ENCODE data around the gene LAMB2.

Gene LAMB2

DNA sequence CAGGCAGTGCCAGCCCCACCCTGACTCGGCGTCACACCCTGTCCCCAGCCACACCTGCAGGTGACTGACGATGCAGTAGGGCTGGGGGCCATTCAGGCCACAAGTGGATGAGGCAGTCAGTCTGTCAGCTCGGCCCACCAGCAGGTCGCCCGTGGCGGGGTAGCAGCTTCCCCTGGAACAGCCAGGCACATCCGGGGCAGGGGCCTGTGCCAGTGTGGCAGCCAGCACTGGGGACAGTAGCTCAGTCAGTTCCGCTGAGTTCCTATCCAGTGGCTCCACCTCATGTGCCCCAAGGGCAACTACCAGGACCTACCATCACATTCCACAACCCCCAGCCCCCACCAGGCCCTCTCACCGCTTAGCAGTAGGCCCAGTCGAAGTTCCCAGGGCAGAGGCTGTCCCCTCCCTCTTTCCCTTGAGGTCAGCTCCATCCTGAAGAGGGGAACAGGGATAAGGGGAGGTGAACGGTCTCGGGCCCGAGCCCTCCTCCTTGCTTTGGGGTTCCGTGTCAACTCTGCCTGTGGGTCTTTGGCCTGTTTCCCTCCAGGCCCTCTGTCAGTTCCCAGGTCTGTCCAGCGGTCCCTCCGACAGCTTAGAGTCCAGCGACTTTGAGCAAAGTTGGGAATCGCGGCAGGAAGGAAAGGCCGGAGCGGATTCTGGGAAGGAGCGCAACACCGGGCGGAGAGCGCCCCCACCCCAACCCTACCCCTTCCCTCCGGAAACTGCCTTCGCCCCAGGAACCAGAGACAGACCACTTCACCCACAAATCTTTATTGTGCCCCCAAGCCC is at the start of gene LAMB2:
LAMB2 (minus strand) TSS at position 614 of the 789 bp plus-strand sequence; CDS start at position 431, 183 bp downstream.
- no peak for DNase-seq (ENCODE audit: low spot score)
- ChIA-PET CTCF (interaction anchor here (0.7 kb wide), 1 partner anchor 834 kb away, joined by 4 read pairs; no protein-coding TSS in a partner anchor), POLR2A (ENCODE audit: low non-redundant PET) (no interaction called here)
- peak within 1 kb of the TSS; percentile 63 for H3K27ac ChIP-seq
- TF ChIP-seq, protein P1, sequence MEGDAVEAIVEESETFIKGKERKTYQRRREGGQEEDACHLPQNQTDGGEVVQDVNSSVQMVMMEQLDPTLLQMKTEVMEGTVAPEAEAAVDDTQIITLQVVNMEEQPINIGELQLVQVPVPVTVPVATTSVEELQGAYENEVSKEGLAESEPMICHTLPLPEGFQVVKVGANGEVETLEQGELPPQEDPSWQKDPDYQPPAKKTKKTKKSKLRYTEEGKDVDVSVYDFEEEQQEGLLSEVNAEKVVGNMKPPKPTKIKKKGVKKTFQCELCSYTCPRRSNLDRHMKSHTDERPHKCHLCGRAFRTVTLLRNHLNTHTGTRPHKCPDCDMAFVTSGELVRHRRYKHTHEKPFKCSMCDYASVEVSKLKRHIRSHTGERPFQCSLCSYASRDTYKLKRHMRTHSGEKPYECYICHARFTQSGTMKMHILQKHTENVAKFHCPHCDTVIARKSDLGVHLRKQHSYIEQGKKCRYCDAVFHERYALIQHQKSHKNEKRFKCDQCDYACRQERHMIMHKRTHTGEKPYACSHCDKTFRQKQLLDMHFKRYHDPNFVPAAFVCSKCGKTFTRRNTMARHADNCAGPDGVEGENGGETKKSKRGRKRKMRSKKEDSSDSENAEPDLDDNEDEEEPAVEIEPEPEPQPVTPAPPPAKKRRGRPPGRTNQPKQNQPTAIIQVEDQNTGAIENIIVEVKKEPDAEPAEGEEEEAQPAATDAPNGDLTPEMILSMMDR (conservative IDR thresholded peaks at IDR 0.05; ENCODE audit: low read depth): no peak

DNA sequence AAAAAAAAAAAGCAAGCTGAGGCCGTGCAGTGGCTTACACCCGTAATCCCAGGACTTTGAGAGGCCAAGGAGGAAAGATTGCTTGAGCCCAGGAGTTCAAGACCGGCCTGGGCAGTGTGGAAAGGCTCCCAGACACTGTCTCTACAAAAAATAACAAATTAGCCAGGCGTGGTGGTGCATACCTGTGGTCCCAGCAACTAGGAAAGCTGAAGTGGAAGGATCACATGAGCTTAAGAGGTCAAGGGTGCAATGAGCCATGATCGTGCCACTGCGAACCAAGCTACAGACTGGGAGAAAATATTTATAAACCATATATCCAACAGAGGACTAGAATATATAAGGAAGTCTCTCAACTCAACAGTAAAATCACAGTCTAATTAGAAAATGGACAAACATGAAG is 48.5 kb upstream of the LAMB2 start:
- POLR2A ChIA-PET (ENCODE audit: low non-redundant PET): no interaction called here
- CTCF ChIA-PET: interaction anchor here (0.6 kb wide), 1 partner anchor 174 kb away, joined by 5 read pairs; the partner anchor contains the start of gene WDR6
- no peak for DNase-seq (ENCODE audit: low spot score)
- TF ChIP-seq, protein P1 (conservative IDR thresholded peaks at IDR 0.05; ENCODE audit: low read depth): no peak
- H3K27ac ChIP-seq: no peak overlapping the region

DNA sequence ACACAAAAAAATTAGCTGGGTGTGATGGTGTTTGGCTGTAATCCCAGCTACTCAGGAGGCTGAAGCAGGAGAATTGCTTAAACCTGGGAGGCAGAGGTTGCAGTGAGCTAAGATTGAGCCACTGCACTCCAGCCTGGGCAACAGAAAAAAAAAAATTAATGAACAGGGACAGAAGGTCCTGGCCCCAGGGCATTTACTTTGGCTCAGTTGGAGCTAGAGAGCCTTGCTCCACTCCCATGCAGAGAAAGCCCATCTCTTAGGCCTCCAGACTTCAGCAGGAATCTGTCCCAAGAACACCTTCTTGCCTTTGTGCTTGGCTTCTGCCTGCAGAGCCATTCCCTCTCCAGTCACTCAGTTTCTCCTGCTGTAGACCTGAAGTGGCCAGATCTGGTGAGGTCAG is 47.3 kb upstream of the LAMB2 start:
- peak overlapping the region; percentile 9; the same call in 1 of the 2 replicates for H3K27ac ChIP-seq
- DNase-seq (ENCODE audit: low spot score): no peak
- POLR2A ChIA-PET (ENCODE audit: low non-redundant PET): no interaction called here
- CTCF ChIA-PET: no interaction called here
- TF ChIP-seq, protein P1 (conservative IDR thresholded peaks at IDR 0.05; ENCODE audit: low read depth): no peak

DNA sequence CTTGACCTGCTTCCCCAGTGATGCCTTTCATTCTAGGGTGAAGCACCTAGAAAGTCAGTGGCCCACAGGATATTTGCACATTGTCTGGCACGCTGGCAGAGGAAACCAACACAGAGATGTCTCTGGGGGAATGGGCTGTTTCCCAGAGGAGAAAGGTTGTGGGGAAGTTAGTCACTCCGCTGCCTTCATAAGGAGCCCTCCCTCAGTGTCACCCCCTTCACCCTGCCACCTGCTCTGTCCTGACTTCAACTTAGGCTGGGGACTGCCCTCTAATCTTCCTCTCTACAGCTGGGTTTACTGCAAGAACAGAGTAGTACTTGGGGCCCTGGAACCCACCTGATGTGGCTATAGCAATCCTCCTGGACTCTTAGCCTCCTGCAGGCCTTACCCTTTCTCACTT is 44.2 kb upstream of the LAMB2 start:
- peak overlapping the region; percentile 53 for H3K27ac ChIP-seq
- CTCF ChIA-PET: interaction anchor here (0.6 kb wide), 1 partner anchor 24 kb away, joined by 3 read pairs; no protein-coding TSS in a partner anchor
- POLR2A ChIA-PET (ENCODE audit: low non-redundant PET): no interaction called here
- no peak for DNase-seq (ENCODE audit: low spot score)
- TF ChIP-seq, protein P1 (conservative IDR thresholded peaks at IDR 0.05; ENCODE audit: low read depth): no peak

DNA sequence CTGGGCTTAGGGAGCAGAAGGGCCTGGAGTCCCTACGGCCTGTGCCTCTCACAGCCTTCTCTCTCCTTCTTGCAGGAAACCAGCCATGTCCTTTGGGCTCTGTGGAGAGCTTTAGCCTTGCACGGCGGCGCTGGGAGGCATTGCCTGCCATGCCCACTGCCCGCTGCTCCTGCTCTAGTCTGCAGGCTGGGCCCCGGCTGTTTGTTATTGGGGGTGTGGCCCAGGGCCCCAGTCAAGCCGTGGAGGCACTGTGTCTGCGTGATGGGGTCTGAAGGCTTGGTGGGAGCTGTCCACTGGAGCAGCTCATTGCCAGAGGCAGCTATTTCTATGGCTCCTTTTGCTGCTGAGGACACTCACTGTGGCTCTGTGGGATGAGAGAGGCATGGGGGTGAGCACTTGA is 42.7 kb upstream of the LAMB2 start:
- CTCF ChIA-PET: no interaction called here
- no peak for DNase-seq (ENCODE audit: low spot score)
- POLR2A ChIA-PET (ENCODE audit: low non-redundant PET): interaction anchor here (0.7 kb wide), 1 partner anchor 74 kb away, joined by 3 read pairs; no protein-coding TSS in a partner anchor

DNA sequence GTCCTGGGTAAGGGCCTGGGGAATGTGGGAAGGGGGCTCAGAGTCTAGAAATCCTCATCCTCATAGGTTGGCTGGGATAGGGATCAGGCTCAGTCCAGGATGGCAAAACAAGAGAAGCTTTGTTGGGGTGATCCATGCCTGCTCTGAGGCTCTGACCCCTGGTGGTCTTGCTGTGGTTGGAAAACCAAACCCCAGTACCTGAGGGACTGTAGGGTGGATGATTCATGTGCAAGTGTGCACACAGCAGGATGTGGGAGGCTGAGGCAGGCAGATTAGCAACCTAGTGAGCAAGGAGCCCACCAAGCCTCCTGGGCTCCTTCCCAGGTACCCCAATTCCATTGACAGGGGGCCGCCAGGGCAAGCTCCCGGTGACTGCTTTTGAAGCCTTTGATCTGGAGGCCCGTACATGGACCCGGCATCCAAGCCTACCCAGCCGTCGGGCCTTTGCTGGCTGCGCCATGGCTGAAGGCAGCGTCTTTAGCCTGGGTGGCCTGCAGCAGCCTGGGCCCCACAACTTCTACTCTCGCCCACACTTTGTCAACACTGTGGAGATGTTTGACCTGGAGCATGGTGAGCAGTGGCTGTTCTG is 41.6 kb upstream of the LAMB2 start:
- TF ChIP-seq, protein P1 (conservative IDR thresholded peaks at IDR 0.05; ENCODE audit: low read depth): no peak
- H3K27ac ChIP-seq: peak overlapping the region; percentile 86
- ChIA-PET CTCF (interaction anchor here (0.6 kb wide), 1 partner anchor 798 kb away, joined by 3 read pairs; no protein-coding TSS in a partner anchor), POLR2A (ENCODE audit: low non-redundant PET) (no interaction called here)
- no peak for DNase-seq (ENCODE audit: low spot score)

More for the DNA sequence above, 42.7 kb upstream of the LAMB2 start:
- TF ChIP-seq, protein P1 (conservative IDR thresholded peaks at IDR 0.05; ENCODE audit: low read depth): no peak
- peak overlapping the region; percentile 86 for H3K27ac ChIP-seq

All from RWPE1 (cell line).